AG09319 (cell line): ENCODE data around the gene NUDCD3.

Experiments used
- DNase-seq: peaks from one replicate; pipeline ENCODE4 v3.0.0-alpha.2; 2010; ENCODE audit warnings: low read depth; ENCODE audit errors: extremely low read depth
- TF ChIP-seq, protein P1 (sequence below): IDR thresholded peaks from 2 replicates; pipeline ENCODE4 v1.5.1; 2011; ENCODE audit warnings: low read depth, mild to moderate bottlenecking, inconsistent platforms, low read length, moderate library complexity

NUDCD3 gene

DNA sequence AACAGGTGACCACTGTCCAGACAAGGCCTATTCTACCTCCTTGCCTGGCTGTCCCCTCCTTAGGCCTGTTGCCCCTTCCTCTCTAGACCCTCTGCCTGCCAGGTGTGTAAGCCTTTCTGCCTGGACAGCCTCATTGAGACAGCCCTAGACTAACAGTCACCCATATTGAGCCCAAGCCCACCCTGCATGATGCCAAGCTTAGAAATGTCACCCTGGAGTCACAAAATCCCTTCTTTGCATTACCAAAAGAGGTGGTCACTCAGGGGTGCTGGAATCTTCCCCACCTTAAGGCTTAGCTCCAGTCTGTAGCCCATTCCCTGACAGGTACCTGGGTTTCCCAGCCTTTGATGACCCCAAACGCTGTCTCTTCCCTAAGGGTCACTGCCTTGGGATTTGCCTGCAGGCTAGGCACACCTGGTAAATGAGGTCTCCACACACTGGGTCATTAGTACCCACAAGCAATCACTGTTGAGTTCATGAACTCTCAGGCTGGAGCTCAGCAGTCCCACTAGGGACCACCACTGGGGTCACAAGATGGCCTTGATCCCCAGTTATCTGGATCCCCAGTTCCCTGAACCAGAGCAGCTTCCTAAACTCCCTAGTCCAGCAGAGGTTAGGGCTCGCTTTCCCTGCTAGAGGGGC lies 110.1 kb downstream of the NUDCD3 start:
- TF ChIP-seq, protein P1, sequence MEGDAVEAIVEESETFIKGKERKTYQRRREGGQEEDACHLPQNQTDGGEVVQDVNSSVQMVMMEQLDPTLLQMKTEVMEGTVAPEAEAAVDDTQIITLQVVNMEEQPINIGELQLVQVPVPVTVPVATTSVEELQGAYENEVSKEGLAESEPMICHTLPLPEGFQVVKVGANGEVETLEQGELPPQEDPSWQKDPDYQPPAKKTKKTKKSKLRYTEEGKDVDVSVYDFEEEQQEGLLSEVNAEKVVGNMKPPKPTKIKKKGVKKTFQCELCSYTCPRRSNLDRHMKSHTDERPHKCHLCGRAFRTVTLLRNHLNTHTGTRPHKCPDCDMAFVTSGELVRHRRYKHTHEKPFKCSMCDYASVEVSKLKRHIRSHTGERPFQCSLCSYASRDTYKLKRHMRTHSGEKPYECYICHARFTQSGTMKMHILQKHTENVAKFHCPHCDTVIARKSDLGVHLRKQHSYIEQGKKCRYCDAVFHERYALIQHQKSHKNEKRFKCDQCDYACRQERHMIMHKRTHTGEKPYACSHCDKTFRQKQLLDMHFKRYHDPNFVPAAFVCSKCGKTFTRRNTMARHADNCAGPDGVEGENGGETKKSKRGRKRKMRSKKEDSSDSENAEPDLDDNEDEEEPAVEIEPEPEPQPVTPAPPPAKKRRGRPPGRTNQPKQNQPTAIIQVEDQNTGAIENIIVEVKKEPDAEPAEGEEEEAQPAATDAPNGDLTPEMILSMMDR = no peak
- DNase-seq = no peak

DNA sequence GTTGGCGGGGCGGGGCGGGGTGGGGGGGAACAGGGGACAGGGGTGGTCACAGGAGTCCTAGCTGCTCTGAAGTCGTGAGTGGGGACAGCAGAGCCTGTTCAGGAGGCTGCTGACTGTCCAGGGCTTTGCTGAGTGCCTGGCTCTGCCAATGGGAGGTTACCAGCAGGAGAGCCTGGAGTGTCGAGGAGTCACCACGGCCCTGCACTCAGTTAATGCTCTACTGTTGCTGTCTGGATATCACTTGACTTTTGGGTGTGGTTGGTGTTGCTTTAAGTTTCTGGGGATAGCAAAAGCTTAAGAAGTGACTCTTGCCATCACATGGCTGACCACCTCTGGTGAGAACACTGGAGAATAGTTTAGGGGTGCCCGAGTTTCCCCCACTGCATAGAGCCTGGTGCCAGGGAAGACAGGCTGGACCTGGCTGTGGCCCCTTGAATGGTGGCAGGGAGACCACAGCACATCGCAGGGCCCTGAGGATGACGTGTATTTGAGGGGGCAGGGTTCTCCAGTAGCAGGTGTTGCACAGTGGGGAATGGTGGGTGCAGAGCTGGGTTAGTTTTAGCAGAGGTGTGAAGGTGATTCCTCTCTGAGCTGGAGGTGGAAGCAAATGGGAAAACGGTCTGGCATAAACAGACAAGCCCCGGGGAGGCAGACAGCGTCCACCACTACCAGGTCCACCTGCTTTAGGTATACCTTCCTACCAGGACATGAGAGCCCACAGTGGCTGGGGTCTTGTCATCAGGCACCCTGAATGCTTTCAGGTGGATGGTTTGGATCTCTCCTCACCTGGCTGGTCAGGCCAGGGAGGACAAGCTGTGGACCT lies 110.9 kb downstream of the NUDCD3 start:
- DNase-seq = no peak
- TF ChIP-seq, protein P1 = no peak

DNA sequence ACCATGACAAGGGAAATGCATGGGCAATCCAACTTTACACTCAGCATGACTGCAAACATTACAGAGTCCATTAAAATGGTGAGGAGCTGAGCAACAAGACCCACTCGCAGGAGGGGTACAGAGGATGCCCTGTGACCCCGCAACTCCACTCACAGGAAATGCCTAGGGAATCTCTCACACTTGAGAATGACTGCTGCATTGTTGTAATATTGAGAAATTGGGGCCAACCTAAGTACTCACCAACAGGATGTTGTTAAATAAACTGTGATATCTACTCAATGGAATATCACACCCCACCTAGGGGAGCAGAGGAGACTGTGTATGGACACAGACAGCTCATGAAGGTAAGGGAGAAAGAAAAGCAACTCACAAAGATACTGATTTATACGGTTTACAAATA lies 111.7 kb downstream of the NUDCD3 start:
- TF ChIP-seq, protein P1 = no peak
- DNase-seq = peak; percentile 23

DNA sequence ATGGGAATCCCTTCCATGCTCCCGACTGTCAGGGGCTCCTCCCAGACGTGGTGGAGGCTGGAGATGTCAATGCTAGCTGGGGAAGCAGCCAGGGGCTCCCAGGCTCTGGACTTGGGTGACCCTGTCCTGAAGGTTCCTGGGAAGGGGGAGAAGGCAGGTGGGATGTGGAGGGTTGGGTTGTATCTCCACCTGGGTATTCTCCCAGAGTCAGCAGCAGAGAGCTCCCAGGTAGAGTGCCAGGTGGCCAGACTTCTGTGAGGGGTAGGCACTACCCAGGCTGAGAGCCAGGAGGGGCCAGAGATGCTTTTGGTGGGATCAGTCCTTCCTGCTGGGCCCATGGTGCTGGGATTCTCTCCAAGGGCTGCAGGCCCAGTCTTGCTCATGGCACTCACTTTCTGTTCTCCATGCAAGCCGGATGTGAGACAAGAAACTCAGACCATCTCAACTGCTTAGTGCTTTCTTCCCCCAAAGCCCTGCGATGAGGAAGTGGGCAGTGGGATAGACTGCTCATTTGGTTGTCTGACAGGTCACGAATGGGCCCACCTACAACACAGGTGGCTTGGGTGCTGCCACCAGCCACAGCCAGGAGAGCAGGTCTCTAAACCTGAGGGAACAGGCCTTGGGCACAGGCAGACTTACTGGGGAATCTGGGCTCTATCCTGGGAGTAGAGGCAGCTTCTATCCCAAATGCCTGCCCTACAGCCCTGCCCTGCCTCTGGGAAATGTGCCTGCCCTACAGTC lies 112.6 kb downstream of the NUDCD3 start:
- TF ChIP-seq, protein P1 = no peak
- no peak for DNase-seq

DNA sequence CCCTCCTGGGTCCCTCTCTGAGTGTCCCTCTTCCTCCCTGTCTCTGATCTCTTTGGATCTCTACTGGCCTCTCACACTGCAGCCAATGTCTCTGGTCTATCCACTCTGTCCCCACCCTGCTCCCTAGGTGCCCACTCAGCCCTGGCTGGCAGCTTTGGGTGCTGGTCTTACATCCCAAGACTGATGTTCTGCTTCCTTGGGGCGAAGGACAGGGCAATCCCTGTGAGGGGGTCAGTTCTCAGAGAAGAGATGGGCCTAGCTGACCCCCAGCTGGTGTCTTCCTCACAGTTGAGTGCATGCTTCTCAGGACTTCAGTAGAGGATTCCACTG lies 113.4 kb downstream of the NUDCD3 start:
- DNase-seq = no peak
- TF ChIP-seq, protein P1 = no peak

DNA sequence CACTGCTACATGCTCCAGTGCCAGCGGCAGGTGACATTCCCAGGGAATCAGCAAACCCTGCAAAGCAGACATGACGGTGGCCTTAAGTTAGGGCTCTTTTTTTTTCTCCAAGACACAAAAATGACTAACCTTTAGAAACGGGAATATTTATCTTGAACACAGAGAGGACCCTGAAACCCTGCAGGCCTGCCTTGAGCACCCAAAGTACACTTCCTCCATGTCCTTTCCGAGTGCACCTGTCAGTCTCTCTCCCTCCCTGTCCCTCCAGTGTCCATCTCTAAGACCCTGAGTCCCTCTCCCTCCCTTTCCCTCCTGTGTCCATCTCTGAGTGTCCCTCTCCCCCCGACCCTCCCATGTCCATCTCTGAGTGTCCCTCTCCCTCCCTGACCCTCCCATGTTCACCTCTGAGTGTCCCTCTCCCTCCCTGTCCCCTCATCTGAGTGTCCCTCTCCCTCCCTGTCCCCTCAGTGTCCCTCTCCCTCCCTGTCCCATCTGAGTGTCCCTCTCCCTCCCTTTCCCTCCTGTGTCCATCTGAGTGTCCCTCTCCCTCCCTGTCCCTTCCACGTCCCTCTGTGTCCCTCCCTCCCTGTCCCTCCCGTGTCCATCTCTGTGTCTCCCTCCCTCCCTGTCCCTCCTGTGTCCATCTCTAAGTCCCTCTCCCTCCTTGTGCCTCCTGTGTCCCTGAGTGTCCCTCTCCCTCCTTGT lies 113.9 kb downstream of the NUDCD3 start:
- TF ChIP-seq, protein P1 = no peak
- DNase-seq = no peak
